ENCODE data around the gene FLYWCH1. TPM values are rescaled to one million over a fixed set of nuclear protein-coding genes. Genes with fewer than 3 reads are reported as not detected.

The FLYWCH1 gene
- total and polyA plus RNA-seq, 10 of the 15 experiments (the other 5 are each of a cell fraction or from before 2014, with no cell fraction given), result 0.47 to 33.8 (median 11.2) TPM

GRCh38 chr16:2911638-2912329, at the start of gene FLYWCH1 (continued):
- TF ChIP-seq ZNF687 (IDR thresholded peaks at IDR 0.05) (peak; percentile 76), IRF4 (IDR thresholded peaks at IDR 0.05; ENCODE audit: low read depth, low read length) (no peak), DPF2 (IDR thresholded peaks at IDR 0.05) (peak; percentile 82), SUZ12 (IDR thresholded peaks at IDR 0.05; ENCODE audit: unreplicated experiment) (no peak), YY1 (IDR thresholded peaks at IDR 0.05; ENCODE audit: low read depth, low read length) (peak; percentile 86), MTA2 (IDR thresholded peaks at IDR 0.05; ENCODE audit: low read depth) (0 out of 2 replicates have a peak, but pooled peaks have one; percentile 29), HCFC1 (IDR thresholded peaks at IDR 0.05; ENCODE audit: low read length) (peak; percentile 63), NFYA (IDR thresholded peaks at IDR 0.05; ENCODE audit: borderline replicate concordance, low read depth, low read length) (no peak), SP1 (IDR thresholded peaks at IDR 0.05; ENCODE audit: low read depth, low read length) (peak; percentile 97), TAF1 (IDR thresholded peaks at IDR 0.05; ENCODE audit: borderline replicate concordance, low read depth, low read length) (peak; percentile 61; the same call in 1 of the 2 replicates), SMARCA5 (IDR thresholded peaks at IDR 0.05) (peak; percentile 84), SMC3 (IDR thresholded peaks at IDR 0.05; ENCODE audit: borderline replicate concordance, low read length) (no peak), FOXM1 (IDR thresholded peaks at IDR 0.05; ENCODE audit: low read depth, low read length) (no peak), BMI1 (IDR thresholded peaks at IDR 0.05; ENCODE audit: borderline replicate concordance) (no peak), NR2C1 (IDR thresholded peaks at IDR 0.05) (peak; percentile 20; the same call in 1 of the 2 replicates), CREB1 (IDR thresholded peaks at IDR 0.05; ENCODE audit: low read depth) (peak; percentile 80; the same call in 1 of the 2 replicates), RCOR1 (conservative IDR thresholded peaks at IDR 0.05; ENCODE audit: low read depth, low read length) (0 out of 2 replicates have a peak, but pooled peaks have one; percentile 67), NRF1 (conservative IDR thresholded peaks at IDR 0.05; ENCODE audit: low read depth, low read length) (peak; percentile 87), RFX5 (IDR thresholded peaks at IDR 0.05; ENCODE audit: low read depth, low read length) (peak; percentile 63; the same call in 1 of the 2 replicates), SIN3A (IDR thresholded peaks at IDR 0.05; ENCODE audit: low read depth, low read length) (peak; percentile 9; the same call in 1 of the 2 replicates), RELA (IDR thresholded peaks at IDR 0.05; ENCODE audit: borderline replicate concordance, partially characterized antibody) (peak; percentile 72), BACH1 (IDR thresholded peaks at IDR 0.05; ENCODE audit: borderline replicate concordance) (peak; percentile 91)
- TF ChIP-seq, protein P1, sequence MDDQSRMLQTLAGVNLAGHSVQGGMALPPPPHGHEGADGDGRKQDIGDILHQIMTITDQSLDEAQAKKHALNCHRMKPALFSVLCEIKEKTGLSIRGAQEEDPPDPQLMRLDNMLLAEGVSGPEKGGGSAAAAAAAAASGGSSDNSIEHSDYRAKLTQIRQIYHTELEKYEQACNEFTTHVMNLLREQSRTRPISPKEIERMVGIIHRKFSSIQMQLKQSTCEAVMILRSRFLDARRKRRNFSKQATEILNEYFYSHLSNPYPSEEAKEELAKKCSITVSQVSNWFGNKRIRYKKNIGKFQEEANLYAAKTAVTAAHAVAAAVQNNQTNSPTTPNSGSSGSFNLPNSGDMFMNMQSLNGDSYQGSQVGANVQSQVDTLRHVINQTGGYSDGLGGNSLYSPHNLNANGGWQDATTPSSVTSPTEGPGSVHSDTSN (IDR thresholded peaks at IDR 0.05; ENCODE audit: insufficient replicate concordance, low read depth, low read length), result peak; percentile 47
- TF ChIP-seq, protein P2, sequence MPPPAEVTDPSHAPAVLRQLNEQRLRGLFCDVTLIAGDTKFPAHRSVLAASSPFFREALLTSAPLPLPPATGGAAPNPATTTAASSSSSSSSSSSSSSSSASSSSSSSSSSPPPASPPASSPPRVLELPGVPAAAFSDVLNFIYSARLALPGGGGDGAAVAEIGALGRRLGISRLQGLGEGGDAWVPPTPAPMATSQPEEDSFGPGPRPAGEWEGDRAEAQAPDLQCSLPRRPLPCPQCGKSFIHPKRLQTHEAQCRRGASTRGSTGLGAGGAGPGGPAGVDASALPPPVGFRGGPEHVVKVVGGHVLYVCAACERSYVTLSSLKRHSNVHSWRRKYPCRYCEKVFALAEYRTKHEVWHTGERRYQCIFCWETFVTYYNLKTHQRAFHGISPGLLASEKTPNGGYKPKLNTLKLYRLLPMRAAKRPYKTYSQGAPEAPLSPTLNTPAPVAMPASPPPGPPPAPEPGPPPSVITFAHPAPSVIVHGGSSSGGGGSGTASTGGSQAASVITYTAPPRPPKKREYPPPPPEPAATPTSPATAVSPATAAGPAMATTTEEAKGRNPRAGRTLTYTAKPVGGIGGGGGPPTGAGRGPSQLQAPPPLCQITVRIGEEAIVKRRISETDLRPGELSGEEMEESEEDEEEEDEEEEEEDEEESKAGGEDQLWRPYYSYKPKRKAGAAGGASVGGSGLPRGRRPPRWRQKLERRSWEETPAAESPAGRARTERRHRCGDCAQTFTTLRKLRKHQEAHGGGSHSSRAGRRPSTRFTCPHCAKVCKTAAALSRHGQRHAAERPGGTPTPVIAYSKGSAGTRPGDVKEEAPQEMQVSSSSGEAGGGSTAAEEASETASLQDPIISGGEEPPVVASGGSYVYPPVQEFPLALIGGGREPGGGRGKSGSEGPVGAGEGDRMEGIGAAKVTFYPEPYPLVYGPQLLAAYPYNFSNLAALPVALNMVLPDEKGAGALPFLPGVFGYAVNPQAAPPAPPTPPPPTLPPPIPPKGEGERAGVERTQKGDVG (CRISPR knock-in tag; IDR thresholded peaks at IDR 0.05), result peak; percentile 51; the same call in 1 of the 2 replicates
